NCI-H446 (cell line): Measurements from ENCODE around the gene EIF5A.

Experiments
- DNase-seq, 2 experiments: peaks; one replicate each; lab custom pipeline; 2025; lab: John Stamatoyannopoulos, UW

The EIF5A gene

GRCh38 chr17:7285679-7286078, 21.7 kb upstream of the EIF5A start:
- DNase-seq, result no peak

- no peak for DNase-seq
These were observed 18.0 kb upstream of the EIF5A start for GRCh38 chr17:7289256-7290032.

GRCh38 chr17:7290166-7290565, 17.3 kb upstream of the EIF5A start:
- no peak for DNase-seq

GRCh38 chr17:7290685-7291084, 16.7 kb upstream of the EIF5A start:
- DNase-seq, result no peak

- no peak for DNase-seq
These were observed 15.2 kb upstream of the EIF5A start for GRCh38 chr17:7292194-7292593.

GRCh38 chr17:7292729-7293128, 14.7 kb upstream of the EIF5A start:
- DNase-seq, result no peak

- DNase-seq, result no peak
These were observed 14.3 kb upstream of the EIF5A start for GRCh38 chr17:7293159-7293558.

- no peak for DNase-seq
These were observed 13.4 kb upstream of the EIF5A start for GRCh38 chr17:7293816-7294613.

GRCh38 chr17:7294614-7295153, 12.7 kb upstream of the EIF5A start, which contains the start of gene YBX2:
YBX2 (minus strand) TSS chr17:7294639; CDS start chr17:7294500, 139 bp downstream.
- DNase-seq, result peak; percentile 60 to 92

GRCh38 chr17:7295230-7296180, 11.9 kb upstream of the EIF5A start:
- no peak for DNase-seq

- peak; percentile 28 to 84 for DNase-seq
These were observed 11.1 kb upstream of the EIF5A start for GRCh38 chr17:7296189-7296861.

GRCh38 chr17:7304179-7304578, 3.2 kb upstream of the EIF5A start:
- DNase-seq, result no peak

GRCh38 chr17:7307686-7308624, 527 bp downstream of the EIF5A start:
- peak in 1 of 2 experiments; percentile 57 for DNase-seq

GRCh38 chr17:7308625-7309433, 1.4 kb downstream of the EIF5A start:
- peak; percentile 42 to 70 for DNase-seq

GRCh38 chr17:7309628-7310027, 2.2 kb downstream of the EIF5A start:
- DNase-seq, result no peak

GRCh38 chr17:7311110-7311705, 3.8 kb downstream of the EIF5A start:
- no peak for DNase-seq

GRCh38 chr17:7312432-7313087, 5.1 kb downstream of the EIF5A start:
- no peak for DNase-seq
